K562 (cell line): Measurements from ENCODE around the gene ASPG. TPM values are rescaled to one million over a fixed set of nuclear protein-coding genes. Genes with fewer than 3 reads are reported as not detected.

ENCODE experiments used
- ATAC-seq: fragments of 200-7000 bp; cut with Tn5 transposase; 3 replicates; pipeline ENCODE4 v1.9.1; 2020; ENCODE audit warnings: moderate library complexity
- BruUV-seq: library from RNA; stranded (reverse); fragments of 400-500 nt; replicated peaks from 2 replicates; lab custom pipeline; 2021; lab: Mats Ljungman, UMichigan
- CTCF ChIA-PET: fragments of 300-600 bp; formaldehyde crosslinking; extraction: SDS; loops from one replicate; lab custom pipeline; 2021; ENCODE audit warnings: low intra/inter-chr PET ratio; lab: Yijun Ruan, JAX
- POLR2A ChIA-PET: fragments of 300-600, 350-650 bp; sonication (Branson Sonifier 250); formaldehyde crosslinking; extraction: SDS; loops from one replicate; lab custom pipeline; 2021; ENCODE audit warnings: antibody characterized with exemption, inconsistent platforms; lab: Yijun Ruan, JAX
- DNase-seq, 4 experiments: peaks; one replicate each; pipeline versions ENCODE4 v3.0.0 to v3.0.0-alpha.2; 2011 to 2018; ENCODE audit warnings: low spot score in 3 of 4, mixed read lengths in 3 of 4; ENCODE audit errors: extremely low read depth in 1 of 4
- FAIRE-seq: peaks from 2 replicates; lab custom pipeline; 2011; peaks lifted over from hg19 to GRCh38; lab: Jason Lieb, UNC
- H2AFZ ChIP-seq: 2 replicates; pipeline ENCODE4 v1.6.0; 2011; ENCODE audit warnings: low read depth, low read length, control low read depth, inconsistent platforms
- H3K27ac ChIP-seq: fragments of 200-600 bp; 3 replicates; pipeline ENCODE4 v1.8.0; 2011; ENCODE audit warnings: low read depth, mild to moderate bottlenecking, control low read depth, inconsistent platforms, low read length, moderate library complexity, mixed read lengths; ENCODE audit errors: extremely low read depth
- H3K27me3 ChIP-seq, 2 experiments: fragments of 300-600 bp in 1 of 2; 2 replicates in 1 of 2; 3 replicates in 1 of 2; pipeline versions ENCODE4 v1.6.0 to v1.8.0; 2011; ENCODE audit warnings: inconsistent platforms in 2 of 2, low read length in 2 of 2, mild to moderate bottlenecking in 1 of 2, mixed read lengths in 1 of 2, moderate library complexity in 1 of 2; ENCODE audit not compliant: control insufficient read depth in 2 of 2, insufficient read depth in 2 of 2
- H3K36me3 ChIP-seq: fragments of 300-600 bp; 3 replicates; pipeline ENCODE4 v1.8.0; 2011; ENCODE audit warnings: mild to moderate bottlenecking, low read length, inconsistent platforms; ENCODE audit not compliant: control insufficient read depth, insufficient read depth
- H3K4me1 ChIP-seq, 2 experiments: fragments of 200-600 bp in 1 of 2; replicated peaks in 1 of 2; 2 replicates in 1 of 2; 3 replicates in 1 of 2; pipeline versions ENCODE4 v1.5.1 to v1.8.0; 2011; ENCODE audit warnings: inconsistent platforms in 2 of 2, low read length in 2 of 2, mild to moderate bottlenecking in 1 of 2, mixed read lengths in 1 of 2, moderate library complexity in 1 of 2; ENCODE audit not compliant: control insufficient read depth in 2 of 2, insufficient read depth in 2 of 2
- H3K4me2 ChIP-seq: 2 replicates; pipeline ENCODE4 v1.6.1; 2011; ENCODE audit warnings: low read length, control low read depth, inconsistent platforms, mixed read lengths; ENCODE audit not compliant: insufficient read depth
- H3K4me3 ChIP-seq: fragments of 200-600 bp; sonication (generic), shearing (Covaris generic); 2 replicates; pipeline ENCODE4 v1.5.1; 2016; ENCODE audit warnings: control low read depth, inconsistent platforms
- H3K79me2 ChIP-seq: fragments of 200-600 bp; 3 replicates; pipeline ENCODE4 v1.8.0; 2011; ENCODE audit warnings: low read length, inconsistent platforms; ENCODE audit not compliant: control insufficient read depth, insufficient read depth
- H3K9ac ChIP-seq, 2 experiments: 2 replicates each; pipeline versions ENCODE4 v1.6.0 to v1.6.1; 2011; ENCODE audit warnings: low read depth in 2 of 2, low read length in 2 of 2, control low read depth in 1 of 2, inconsistent platforms in 1 of 2, mild to moderate bottlenecking in 1 of 2, mixed read lengths in 1 of 2; ENCODE audit not compliant: insufficient read depth in 1 of 2
- H3K9me1 ChIP-seq: one replicate; pipeline ENCODE4 v1.6.0; 2011; ENCODE audit warnings: inconsistent platforms, mild to moderate bottlenecking, low read length, moderate library complexity; ENCODE audit not compliant: control insufficient read depth, insufficient read depth
- H3K9me3 ChIP-seq: replicated peaks from 2 replicates; pipeline ENCODE4 v1.5.1; 2011; ENCODE audit warnings: low read depth, low read length, inconsistent platforms; ENCODE audit not compliant: control insufficient read depth, insufficient read depth
- H4K20me1 ChIP-seq: replicated peaks from 2 replicates; pipeline ENCODE4 v1.6.1; 2011; ENCODE audit warnings: low read length, inconsistent platforms, mixed read lengths; ENCODE audit not compliant: control insufficient read depth, insufficient read depth
- JUN ChIP-seq, 2 experiments: sonication (generic) in 1 of 2; formaldehyde crosslinking in 1 of 2; IDR thresholded peaks; 2 replicates each; pipeline versions ENCODE4 v1.6.1 to v1.8.0; 2012 to 2022; ENCODE audit warnings: borderline replicate concordance in 2 of 2, mild to moderate bottlenecking in 2 of 2, improper control_type of control experiment in 1 of 2, low read depth in 1 of 2, low read length in 1 of 2, missing genetic modification reagents in 1 of 2
- JUND ChIP-seq, 2 experiments: IDR thresholded peaks; 2 replicates in 1 of 2; 3 replicates in 1 of 2; pipeline ENCODE4 v1.6.1; 2011; ENCODE audit warnings: borderline replicate concordance in 2 of 2, low read depth in 2 of 2, low read length in 2 of 2, improper control_type of control experiment in 1 of 2, missing biosample characterization in 1 of 2, missing genetic modification characterization in 1 of 2, missing genetic modification reagents in 1 of 2
- MEF2A ChIP-seq: IDR thresholded peaks from 2 replicates; pipeline ENCODE4 v1.6.1; 2011; ENCODE audit warnings: low read depth, mild to moderate bottlenecking, low read length, moderate library complexity; ENCODE audit not compliant: control insufficient read depth
- MEIS2 ChIP-seq: fragments of 450-650 bp; IDR thresholded peaks from 2 replicates; pipeline ENCODE4 v1.6.1; 2014; ENCODE audit warnings: mild to moderate bottlenecking; ENCODE audit not compliant: partially characterized antibody
- TRIM24 ChIP-seq, 2 experiments: fragments of 450-650 bp; IDR thresholded peaks; 2 replicates each; pipeline ENCODE4 v1.6.1; 2016
- ZNF165 ChIP-seq: fragments of 250-450 bp; sonication (Bioruptor Pico); IDR thresholded peaks from 2 replicates; pipeline ENCODE4 v1.4.0; 2020; ENCODE audit warnings: borderline replicate concordance
- ZNF324 ChIP-seq: fragments of 250-450 bp; sonication (Bioruptor Pico); IDR thresholded peaks from 2 replicates; pipeline ENCODE4 v1.4.0; 2020; ENCODE audit warnings: mild to moderate bottlenecking
- WGBS: fragments of 100-300 bp; shearing (Covaris generic); methylation state at CpG from one replicate; pipeline ENCODE4 v1.1.6; 2016; ENCODE audit warnings: low coverage, mixed read lengths; ENCODE audit not compliant: insufficient coverage; ENCODE audit errors: missing lambda C conversion rate; 5-methylcytosine and 5-hydroxymethylcytosine counted together
- in situ Hi-C: fragments of 300-500 bp; cut with MboI; formaldehyde crosslinking; loops from 4 replicates; pipeline ENCODE4 v1.15.0; 2018; ENCODE audit warnings: inconsistent platforms, mixed read lengths
- intact Hi-C: fragments of 100-400 bp; cut with micrococcal nuclease; formaldehyde crosslinking; loops from 2 replicates; pipeline ENCODE4 v1.14.2; 2022
- polyA plus RNA-seq, 8 experiments: library from polyadenylated mRNA; depleted of rRNA in 4 of 8; stranded (reverse) in 5 of 8; unstranded in 3 of 8; fragments of >200 nt; fragmentation: Nextera tagmentation in 2 of 8; fragmentation: Illumina TruSeq in 1 of 8; extraction: Ambion mirVana in 2 of 8; extraction: Trizol in 1 of 8; gene quantifications; 2 replicates each; pipeline versions ENCODE4 v1.2.1 to v1.2.3, GENCODE V29; 2011 to 2014; ENCODE audit warnings: inconsistent platforms in 1 of 8, missing spikeins in 1 of 8
- total RNA-seq, 7 experiments: library from RNA; depleted of rRNA in 6 of 7; stranded (reverse); fragments of >200 nt in 6 of 7; fragmentation: Illumina TruSeq in 2 of 7; extraction: Trizol in 2 of 7; gene quantifications; 2 replicates each; pipeline versions ENCODE4 v1.2.1 to v1.2.3, GENCODE V29; 2011 to 2021; ENCODE audit warnings: low replicate concordance in 1 of 7
- TF ChIP-seq, protein P1 (sequence below): IDR thresholded peaks from 3 replicates; pipeline ENCODE4 v1.6.1; 2011; ENCODE audit warnings: borderline replicate concordance, mild to moderate bottlenecking, moderate library complexity; ENCODE audit not compliant: insufficient read length; ENCODE audit errors: extremely low read depth
- TF ChIP-seq, protein P2 (sequence below): fragments of 450-650 bp; formaldehyde crosslinking; IDR thresholded peaks from 2 replicates; pipeline ENCODE4 v1.4.0; 2022; ENCODE audit warnings: missing genetic modification characterization

The ASPG gene
- total and polyA plus RNA-seq, 9 of the 15 experiments (the other 6 are each of a cell fraction or from before 2014, with no cell fraction given): 0.18 TPM; not detected in 8

DNA sequence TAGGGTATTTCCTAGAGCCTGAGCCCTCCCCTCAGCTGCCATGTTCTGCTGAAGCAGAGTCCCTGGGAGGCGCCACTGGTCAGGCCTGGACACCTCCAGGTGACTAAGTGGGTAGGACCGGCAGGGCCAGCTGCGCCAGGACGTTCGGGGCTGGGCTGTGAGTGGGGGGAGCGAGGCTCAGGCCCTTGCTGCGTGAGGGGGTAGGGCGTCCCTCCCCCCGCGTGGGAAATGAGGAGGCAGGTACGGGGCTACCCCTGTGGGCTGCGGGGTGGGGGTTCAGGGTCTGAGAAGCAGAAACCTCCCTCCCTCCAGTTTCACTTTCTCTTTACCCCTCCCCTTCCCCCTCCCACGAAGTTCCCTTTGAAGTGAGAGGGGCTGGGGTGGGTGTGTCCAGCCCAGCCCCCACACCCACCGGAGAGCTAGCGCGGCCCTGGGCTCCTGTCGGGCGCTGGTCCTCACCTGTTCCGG lies 30.8 kb downstream of the ASPG start:
- CTCF ChIA-PET: no interaction called here
- no peak for DNase-seq
- 2% methylated on average over 6 of the region's 19 CpGs for WGBS
- Histone ChIP-seq H3K4me1 (no peaks in the 10 kb centered on the region; a peak in 1 of 5 replicates), H3K79me2 (no peaks in the 10 kb centered on the region), H3K27ac (no peak overlapping the region), H3K27me3 (no peaks in the 10 kb centered on the region), H3K4me3 (no peak overlapping the region), H4K20me1 (no peaks in the 10 kb centered on the region), H3K9me3 (no peaks in the 10 kb centered on the region), H3K9ac (no peak overlapping the region), H3K4me2 (no peak overlapping the region), H3K9me1 (no peaks in the 10 kb centered on the region), H2AFZ (no peak overlapping the region), H3K36me3 (no peaks in the 10 kb centered on the region)
- TF ChIP-seq MEF2A: no peak
- no peak for ATAC-seq
- POLR2A ChIA-PET: no interaction called here
- BruUV-seq: no TSS peak
- intact Hi-C loops: no loop called here
- FAIRE-seq: no peak
- in situ Hi-C loops: no loop called here

DNA sequence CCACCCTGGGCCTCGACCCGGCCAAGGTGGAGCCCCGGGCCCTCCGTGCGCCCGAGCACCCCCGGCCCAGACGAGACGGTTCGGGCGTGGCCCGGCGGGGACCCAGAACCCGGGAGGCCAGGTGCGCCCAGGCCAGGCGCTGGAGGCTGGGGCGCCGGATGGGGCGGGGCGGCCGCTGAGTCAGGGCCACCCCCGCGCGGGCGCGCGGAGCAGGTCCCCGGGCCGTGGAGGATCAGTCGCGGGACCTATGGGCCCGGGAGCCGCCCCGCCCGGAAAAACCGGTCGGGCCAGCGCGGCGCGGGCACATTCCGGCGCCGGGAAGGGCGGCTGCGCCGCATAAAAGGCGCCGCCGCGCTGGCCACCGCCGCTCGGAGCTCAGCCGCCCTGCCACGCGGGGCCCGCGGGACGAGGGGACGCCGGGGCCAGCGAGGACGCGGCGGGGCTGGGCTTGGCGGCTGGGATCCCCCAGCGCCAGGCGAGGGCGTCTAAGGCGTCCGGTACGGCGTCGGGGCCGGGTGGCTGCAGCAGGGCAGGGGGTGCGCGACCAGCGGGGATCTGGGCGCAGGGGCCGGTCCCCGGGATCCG lies 31.3 kb downstream of the ASPG start:
- H3K27me3 ChIP-seq: no peaks in the 10 kb centered on the region
- no peaks in the 10 kb centered on the region for H3K36me3 ChIP-seq
- ChIA-PET CTCF (no interaction called here), POLR2A (no interaction called here)
- WGBS: no CpG with 5 or more reads among the region's 83 CpGs
- no peak overlapping the region for H3K27ac ChIP-seq
- no peak for ATAC-seq
- H3K9me1 ChIP-seq: no peaks in the 10 kb centered on the region
- intact Hi-C loops: no loop called here
- no TSS peak for BruUV-seq
- no peak overlapping the region for H3K9ac ChIP-seq
- in situ Hi-C loops: no loop called here
- DNase-seq: no peak
- no peaks in the 10 kb centered on the region for H3K9me3 ChIP-seq
- no peak for FAIRE-seq
- no peaks in the 10 kb centered on the region for H4K20me1 ChIP-seq
- no peak overlapping the region for H3K4me2 ChIP-seq
- no peaks in the 10 kb centered on the region for H3K79me2 ChIP-seq
- no peak overlapping the region for H3K4me3 ChIP-seq
- H3K4me1 ChIP-seq: no peaks in the 10 kb centered on the region; a peak in 1 of 5 replicates
- no peak overlapping the region for H2AFZ ChIP-seq
- TF ChIP-seq ZNF165 (CRISPR knock-in tag) (no peak), TRIM24 (IDR thresholded peaks at IDR 0.05) (no peak), MEIS2 (no peak), JUND (IDR thresholded peaks at IDR 0.05; ENCODE audit: borderline replicate concordance, low read depth, low read length) (no peak), JUND (tag; IDR thresholded peaks at IDR 0.05; ENCODE audit: borderline replicate concordance, low read depth, low read length) (no peak), MEF2A (no peak), JUN (IDR thresholded peaks at IDR 0.05; ENCODE audit: borderline replicate concordance, low read depth, low read length) (no peak), JUN (CRISPR knock-in tag; IDR thresholded peaks at IDR 0.05; ENCODE audit: borderline replicate concordance) (no peak), ZNF324 (no peak)
- TF ChIP-seq, protein P1, sequence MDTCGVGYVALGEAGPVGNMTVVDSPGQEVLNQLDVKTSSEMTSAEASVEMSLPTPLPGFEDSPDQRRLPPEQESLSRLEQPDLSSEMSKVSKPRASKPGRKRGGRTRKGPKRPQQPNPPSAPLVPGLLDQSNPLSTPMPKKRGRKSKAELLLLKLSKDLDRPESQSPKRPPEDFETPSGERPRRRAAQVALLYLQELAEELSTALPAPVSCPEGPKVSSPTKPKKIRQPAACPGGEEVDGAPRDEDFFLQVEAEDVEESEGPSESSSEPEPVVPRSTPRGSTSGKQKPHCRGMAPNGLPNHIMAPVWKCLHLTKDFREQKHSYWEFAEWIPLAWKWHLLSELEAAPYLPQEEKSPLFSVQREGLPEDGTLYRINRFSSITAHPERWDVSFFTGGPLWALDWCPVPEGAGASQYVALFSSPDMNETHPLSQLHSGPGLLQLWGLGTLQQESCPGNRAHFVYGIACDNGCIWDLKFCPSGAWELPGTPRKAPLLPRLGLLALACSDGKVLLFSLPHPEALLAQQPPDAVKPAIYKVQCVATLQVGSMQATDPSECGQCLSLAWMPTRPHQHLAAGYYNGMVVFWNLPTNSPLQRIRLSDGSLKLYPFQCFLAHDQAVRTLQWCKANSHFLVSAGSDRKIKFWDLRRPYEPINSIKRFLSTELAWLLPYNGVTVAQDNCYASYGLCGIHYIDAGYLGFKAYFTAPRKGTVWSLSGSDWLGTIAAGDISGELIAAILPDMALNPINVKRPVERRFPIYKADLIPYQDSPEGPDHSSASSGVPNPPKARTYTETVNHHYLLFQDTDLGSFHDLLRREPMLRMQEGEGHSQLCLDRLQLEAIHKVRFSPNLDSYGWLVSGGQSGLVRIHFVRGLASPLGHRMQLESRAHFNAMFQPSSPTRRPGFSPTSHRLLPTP: no peak
- TF ChIP-seq, protein P2, sequence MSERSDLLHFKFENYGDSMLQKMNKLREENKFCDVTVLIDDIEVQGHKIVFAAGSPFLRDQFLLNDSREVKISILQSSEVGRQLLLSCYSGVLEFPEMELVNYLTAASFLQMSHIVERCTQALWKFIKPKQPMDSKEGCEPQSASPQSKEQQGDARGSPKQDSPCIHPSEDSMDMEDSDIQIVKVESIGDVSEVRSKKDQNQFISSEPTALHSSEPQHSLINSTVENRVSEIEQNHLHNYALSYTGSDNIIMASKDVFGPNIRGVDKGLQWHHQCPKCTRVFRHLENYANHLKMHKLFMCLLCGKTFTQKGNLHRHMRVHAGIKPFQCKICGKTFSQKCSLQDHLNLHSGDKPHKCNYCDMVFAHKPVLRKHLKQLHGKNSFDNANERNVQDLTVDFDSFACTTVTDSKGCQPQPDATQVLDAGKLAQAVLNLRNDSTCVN: no peak
